SK-N-SH (cell line): ENCODE data around the gene CCDC197. TPM values are rescaled to one million over a fixed set of nuclear protein-coding genes. Genes with fewer than 3 reads are reported as not detected.

Experiments
- CTCF ChIA-PET: fragments of 300-600, 350-600 bp; formaldehyde crosslinking; extraction: SDS; loops from one replicate; lab custom pipeline; 2021; lab: Yijun Ruan, JAX
- POLR2A ChIA-PET: fragments of 350-600 bp; sonication (Branson Sonifier 250); formaldehyde crosslinking; extraction: SDS; loops from one replicate; lab custom pipeline; 2020; ENCODE audit warnings: antibody characterized with exemption, inconsistent platforms; lab: Yijun Ruan, JAX
- DNase-seq: peaks from one replicate; pipeline ENCODE4 v3.0.0; 2012
- H2AFZ ChIP-seq: fragments of 200-600 bp; sonication (generic); 2 replicates; pipeline ENCODE4 v1.8.1; 2016; ENCODE audit warnings: antibody characterized with exemption, mild to moderate bottlenecking, low read depth
- H3F3A ChIP-seq: fragments of 200-600 bp; sonication (generic); replicated peaks from 2 replicates; pipeline ENCODE3; 2016; ENCODE audit warnings: antibody characterized with exemption, mild to moderate bottlenecking; ENCODE audit not compliant: insufficient read depth
- H3K27ac ChIP-seq, 2 experiments: fragments of 200-500 bp in 1 of 2; fragments of 200-600 bp in 1 of 2; sonication (Bioruptor generic) in 1 of 2; sonication (generic), shearing (Covaris generic) in 1 of 2; 2 replicates each; pipeline versions ENCODE4 v1.5.1 to v1.6.1; 2014 to 2016; ENCODE audit warnings: low read depth in 2 of 2, inconsistent platforms in 1 of 2, low read length in 1 of 2, mild to moderate bottlenecking in 1 of 2, mixed read lengths in 1 of 2
- H3K27me3 ChIP-seq: fragments of 200-600 bp; sonication (generic), shearing (Covaris generic); 2 replicates; pipeline ENCODE4 v1.6.1; 2016; ENCODE audit warnings: mixed run types; ENCODE audit not compliant: insufficient read depth
- H3K36me3 ChIP-seq, 2 experiments: fragments of 200-500 bp in 1 of 2; fragments of 200-600 bp in 1 of 2; sonication (Bioruptor generic) in 1 of 2; sonication (generic) in 1 of 2; replicated peaks in 1 of 2; 2 replicates each; pipeline versions ENCODE3 to v1.5.1; 2014 to 2016; ENCODE audit warnings: low read length in 1 of 2, mild to moderate bottlenecking in 1 of 2; ENCODE audit not compliant: insufficient read depth in 2 of 2, control insufficient read depth in 1 of 2
- H3K4me1 ChIP-seq, 2 experiments: fragments of 200-500 bp in 1 of 2; fragments of 200-600 bp in 1 of 2; sonication (Bioruptor generic) in 1 of 2; sonication (generic), shearing (Covaris generic) in 1 of 2; 2 replicates each; pipeline versions ENCODE4 v1.5.1 to v1.6.1; 2014 to 2016; ENCODE audit warnings: low read depth in 1 of 2, low read length in 1 of 2, mixed run types in 1 of 2; ENCODE audit not compliant: insufficient read depth in 2 of 2, control insufficient read depth in 1 of 2
- H3K4me2 ChIP-seq: fragments of 200-600 bp; sonication (generic), shearing (Covaris generic); 2 replicates; pipeline ENCODE4 v1.6.1; 2017; ENCODE audit warnings: mixed run types
- H3K4me3 ChIP-seq, 2 experiments: fragments of 200-500 bp in 1 of 2; fragments of 200-600 bp in 1 of 2; sonication (Bioruptor generic) in 1 of 2; sonication (generic), shearing (Covaris generic) in 1 of 2; 2 replicates each; pipeline versions ENCODE4 v1.5.1 to v1.8.1; 2014 to 2016; ENCODE audit warnings: low read depth in 2 of 2, inconsistent platforms in 1 of 2, low read length in 1 of 2, mild to moderate bottlenecking in 1 of 2, mixed read lengths in 1 of 2, moderate library complexity in 1 of 2
- H3K79me2 ChIP-seq: fragments of 200-600 bp; sonication (generic); 2 replicates; pipeline ENCODE4 v1.8.1; 2017; ENCODE audit warnings: mild to moderate bottlenecking; ENCODE audit not compliant: insufficient read depth
- H3K9ac ChIP-seq: fragments of 200-600 bp; sonication (generic); 2 replicates; pipeline ENCODE4 v1.6.1; 2017; ENCODE audit warnings: mixed run types
- H3K9me2 ChIP-seq: fragments of 200-600 bp; sonication (generic); 2 replicates; pipeline ENCODE4 v1.6.1; 2017; ENCODE audit warnings: mixed run types
- H3K9me3 ChIP-seq: fragments of 200-600 bp; sonication (generic); 2 replicates; pipeline ENCODE4 v1.6.1; 2017; ENCODE audit warnings: mixed run types, mild to moderate bottlenecking, moderate library complexity
- H4K20me1 ChIP-seq: fragments of 200-600 bp; sonication (generic); 2 replicates; pipeline ENCODE4 v1.6.1; 2017; ENCODE audit warnings: mild to moderate bottlenecking, mixed run types; ENCODE audit not compliant: insufficient read depth
- CHD2 ChIP-seq: fragments of 150-350 bp; IDR thresholded peaks from 2 replicates; pipeline ENCODE4 v1.6.1; 2018; ENCODE audit warnings: low read length; ENCODE audit not compliant: partially characterized antibody
- CTCF ChIP-seq: fragments of 200-600 bp; sonication (generic); IDR thresholded peaks from 2 replicates; pipeline ENCODE4 v1.6.1; 2017; ENCODE audit warnings: antibody characterized with exemption, mild to moderate bottlenecking, moderate library complexity
- EP300 ChIP-seq, 2 experiments: IDR thresholded peaks; 2 replicates each; pipeline versions ENCODE4 v1.4.0 to v1.6.1; 2012; ENCODE audit warnings: borderline replicate concordance in 1 of 2, low read depth in 1 of 2, low read length in 1 of 2
- FOXJ3 ChIP-seq: sonication (generic); formaldehyde crosslinking; IDR thresholded peaks from 2 replicates; pipeline ENCODE4 v1.5.1; 2020; ENCODE audit warnings: mild to moderate bottlenecking, missing genetic modification reagents
- FOXM1 ChIP-seq: IDR thresholded peaks from 2 replicates; pipeline ENCODE4 v1.4.0; 2012; ENCODE audit warnings: low read depth, mild to moderate bottlenecking
- GABPA ChIP-seq: IDR thresholded peaks from 2 replicates; pipeline ENCODE4 v1.4.0; 2012; ENCODE audit warnings: low read depth, mild to moderate bottlenecking
- JUND ChIP-seq: IDR thresholded peaks from 2 replicates; pipeline ENCODE4 v1.4.0; 2012
- MAX ChIP-seq: IDR thresholded peaks from 2 replicates; pipeline ENCODE4 v1.4.0; 2012; ENCODE audit warnings: low read depth
- NRF1 ChIP-seq: IDR thresholded peaks from 2 replicates; pipeline ENCODE4 v1.6.1; 2012; ENCODE audit warnings: low read depth, mild to moderate bottlenecking, low read length
- REST ChIP-seq: IDR thresholded peaks from 2 replicates; pipeline ENCODE4 v1.6.1; 2012; ENCODE audit warnings: mild to moderate bottlenecking, low read depth, low read length, moderate library complexity
- USF2 ChIP-seq: fragments of 150-350 bp; IDR thresholded peaks from 2 replicates; pipeline ENCODE4 v1.6.1; 2017; ENCODE audit warnings: antibody characterized with exemption, low read length, low read depth, borderline replicate concordance
- YY1 ChIP-seq: IDR thresholded peaks from 2 replicates; pipeline ENCODE4 v1.4.0; 2012; ENCODE audit warnings: low read depth, mild to moderate bottlenecking
- ZBTB33 ChIP-seq: IDR thresholded peaks from 2 replicates; pipeline ENCODE4 v1.4.0; 2012; ENCODE audit warnings: low read depth, borderline replicate concordance
- WGBS: methylation state at CpG from one replicate; pipeline ENCODE4 v1.1.6; 2017; ENCODE audit warnings: low lambda C conversion rate; 5-methylcytosine and 5-hydroxymethylcytosine counted together
- polyA plus RNA-seq, 3 experiments: library from polyadenylated mRNA; depleted of rRNA; stranded (reverse); fragments of >200 nt; gene quantifications; 2 replicates each; pipeline ENCODE4 v1.2.3, GENCODE V29; 2012
- TF ChIP-seq, protein P1 (sequence below): IDR thresholded peaks from 2 replicates; pipeline ENCODE4 v1.4.0; 2012; ENCODE audit warnings: low read depth, borderline replicate concordance

CCDC197 gene
- polyA plus RNA-seq, 1 of the 3 experiments (the other 2 are of a cell fraction), result not detected

GRCh38 chr14:93997916-93998870, 1.1 kb downstream of the CCDC197 start:
- Histone ChIP-seq H3K79me2 (no peaks in the 10 kb centered on the region), H3F3A (peaks cover 10% of the 10 kb centered on the region)
- TF ChIP-seq GABPA (no peak), REST (no peak), ZBTB33 (no peak), MAX (no peak), YY1 (no peak), FOXJ3 (CRISPR knock-in tag) (no peak)
- TF ChIP-seq, all 33 proteins: peak for 0
- Histone ChIP-seq H3K9me3 (no peaks in the 10 kb centered on the region), H3K4me2 (no peak overlapping the region), H3K4me3 (no peak overlapping the region), H3K27me3 (no peaks in the 10 kb centered on the region), H3K36me3 (no peaks in the 10 kb centered on the region), H3K9me2 (no peaks in the 10 kb centered on the region), H3K27ac (no peak overlapping the region), H3K4me1 (peaks cover 5 to 11% of the 10 kb centered on the region in 2 experiments; a peak in 3 of 4 replicates), H2AFZ (no peak overlapping the region), H4K20me1 (no peaks in the 10 kb centered on the region), H3K9ac (no peak overlapping the region)
- CTCF ChIA-PET, result interaction anchor here (1.1 to 11.9 kb wide), 5 partner anchors 14 to 138 kb away, joined by 3 to 219 read pairs (median 6); no protein-coding TSS in a partner anchor
- POLR2A ChIA-PET, result no interaction called here
- WGBS, result 88% methylated on average over 14 of the region's 17 CpGs
- no peak for DNase-seq

- ChIA-PET POLR2A (no interaction called here), CTCF (interaction anchor here (0.7 to 11.9 kb wide), 6 partner anchors 8 to 345 kb away, joined by 3 to 219 read pairs (median 5); no protein-coding TSS in a partner anchor)
- Histone ChIP-seq H3K4me1 (peaks cover 5 to 11% of the 10 kb centered on the region in 2 experiments; a peak in 3 of 4 replicates), H3K4me3 (no peak overlapping the region), H3K9me3 (no peaks in the 10 kb centered on the region), H3K27me3 (no peaks in the 10 kb centered on the region), H3F3A (peaks cover 10% of the 10 kb centered on the region), H3K4me2 (no peak overlapping the region), H3K27ac (no peak overlapping the region), H3K9me2 (no peaks in the 10 kb centered on the region), H3K9ac (no peak overlapping the region), H2AFZ (no peak overlapping the region), H3K79me2 (no peaks in the 10 kb centered on the region), H3K36me3 (no peaks in the 10 kb centered on the region), H4K20me1 (no peaks in the 10 kb centered on the region)
- DNase-seq, result no peak
- 100% methylated on average over 2 of the region's 7 CpGs for WGBS
- no peak for TF ChIP-seq EP300 (IDR thresholded peaks at IDR 0.05; ENCODE audit: borderline replicate concordance in 1 of 2, low read depth in 1 of 2, low read length in 1 of 2)
- no peak for TF ChIP-seq CHD2
- no peak for TF ChIP-seq USF2
- TF ChIP-seq CTCF, result no peak
- TF ChIP-seq, protein P1, sequence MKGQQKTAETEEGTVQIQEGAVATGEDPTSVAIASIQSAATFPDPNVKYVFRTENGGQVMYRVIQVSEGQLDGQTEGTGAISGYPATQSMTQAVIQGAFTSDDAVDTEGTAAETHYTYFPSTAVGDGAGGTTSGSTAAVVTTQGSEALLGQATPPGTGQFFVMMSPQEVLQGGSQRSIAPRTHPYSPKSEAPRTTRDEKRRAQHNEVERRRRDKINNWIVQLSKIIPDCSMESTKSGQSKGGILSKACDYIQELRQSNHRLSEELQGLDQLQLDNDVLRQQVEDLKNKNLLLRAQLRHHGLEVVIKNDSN, result no peak
- no peak for TF ChIP-seq FOXM1
- no peak for TF ChIP-seq FOXJ3 (CRISPR knock-in tag)
- TF ChIP-seq GABPA, result no peak
- TF ChIP-seq NRF1, result no peak
- no peak for TF ChIP-seq JUND
Observed at GRCh38 chr14:93998871-93999403, 1.8 kb downstream of the CCDC197 start.
